H9 (cell line): ENCODE measurements around the gene DLK1. TPM values are rescaled to one million over a fixed set of nuclear protein-coding genes. Genes with fewer than 3 reads are reported as not detected.

ENCODE experiments used
- DNase-seq: peaks from one replicate; pipeline ENCODE4 v3.0.0-alpha.2; 2017
- H2AFZ ChIP-seq: one replicate; pipeline ENCODE4 v1.6.1; 2013; ENCODE audit warnings: mild to moderate bottlenecking, low read length, control low read depth, moderate library complexity
- H2AK5ac ChIP-seq: 2 replicates; pipeline ENCODE4 v1.6.1; 2013; ENCODE audit warnings: low read length, control low read depth, mixed read lengths; ENCODE audit not compliant: insufficient read length
- H2BK120ac ChIP-seq: one replicate; pipeline ENCODE4 v1.6.1; 2013; ENCODE audit warnings: low read depth, mild to moderate bottlenecking, low read length, control low read depth, inconsistent platforms; ENCODE audit not compliant: poor library complexity, severe bottlenecking
- H2BK12ac ChIP-seq: 2 replicates; pipeline ENCODE4 v1.6.1; 2013; ENCODE audit warnings: low read length, control low read depth, mixed read lengths, low read depth; ENCODE audit not compliant: insufficient read length
- H2BK15ac ChIP-seq: 2 replicates; pipeline ENCODE4 v1.6.1; 2013; ENCODE audit warnings: low read depth, low read length, control low read depth
- H2BK20ac ChIP-seq: one replicate; pipeline ENCODE4 v1.6.1; 2013; ENCODE audit warnings: low read depth, mild to moderate bottlenecking, low read length, control low read depth, inconsistent platforms; ENCODE audit not compliant: poor library complexity, severe bottlenecking
- H2BK5ac ChIP-seq: 2 replicates; pipeline ENCODE4 v1.6.1; 2013; ENCODE audit warnings: low read length, control low read depth, mixed read lengths; ENCODE audit not compliant: insufficient read length
- H3K14ac ChIP-seq: 2 replicates; pipeline ENCODE4 v1.6.1; 2013; ENCODE audit warnings: low read length, control low read depth; ENCODE audit not compliant: insufficient read depth
- H3K18ac ChIP-seq: 2 replicates; pipeline ENCODE4 v1.6.1; 2013; ENCODE audit warnings: low read depth, mild to moderate bottlenecking, mixed read lengths, low read length, control low read depth; ENCODE audit not compliant: insufficient read length
- H3K23ac ChIP-seq: 2 replicates; pipeline ENCODE4 v1.6.1; 2013; ENCODE audit warnings: low read length, control low read depth, mixed read lengths, low read depth; ENCODE audit not compliant: insufficient read length
- H3K23me2 ChIP-seq: 2 replicates; pipeline ENCODE4 v1.6.1; 2013; ENCODE audit warnings: low read depth, mild to moderate bottlenecking, mixed read lengths, low read length, control low read depth; ENCODE audit not compliant: insufficient read length, poor library complexity, severe bottlenecking
- H3K27ac ChIP-seq: 2 replicates; pipeline ENCODE4 v1.5.1; 2013; ENCODE audit warnings: low read length, control low read depth, mixed read lengths, low read depth; ENCODE audit not compliant: insufficient read length
- H3K27me3 ChIP-seq: 2 replicates; pipeline ENCODE4 v1.6.1; 2013; ENCODE audit warnings: low read length, control low read depth, inconsistent platforms; ENCODE audit not compliant: insufficient read depth
- H3K4ac ChIP-seq: 2 replicates; pipeline ENCODE4 v1.6.1; 2013; ENCODE audit warnings: low read depth, mild to moderate bottlenecking, control low read depth, inconsistent platforms, low read length, moderate library complexity
- H3K4me1 ChIP-seq: 2 replicates; pipeline ENCODE4 v1.6.1; 2013; ENCODE audit warnings: low read length, control low read depth, inconsistent platforms; ENCODE audit not compliant: insufficient read depth
- H3K4me2 ChIP-seq: 2 replicates; pipeline ENCODE4 v1.6.1; 2013; ENCODE audit warnings: low read length, control low read depth, mixed read lengths; ENCODE audit not compliant: insufficient read length, insufficient read depth
- H3K56ac ChIP-seq: 2 replicates; pipeline ENCODE4 v1.6.1; 2013; ENCODE audit warnings: low read depth, mild to moderate bottlenecking, mixed read lengths, low read length, control low read depth; ENCODE audit not compliant: insufficient read length
- H3K79me1 ChIP-seq: 2 replicates; pipeline ENCODE4 v1.6.1; 2013; ENCODE audit warnings: low read depth, mild to moderate bottlenecking, moderate library complexity, low read length, control low read depth, inconsistent platforms; ENCODE audit not compliant: insufficient read depth, poor library complexity, severe bottlenecking
- H3K79me2 ChIP-seq: 2 replicates; pipeline ENCODE4 v1.6.1; 2013; ENCODE audit warnings: low read length, control low read depth, inconsistent platforms; ENCODE audit not compliant: insufficient read depth
- H3K9ac ChIP-seq: 2 replicates; pipeline ENCODE4 v1.6.1; 2013; ENCODE audit warnings: low read length, control low read depth, mixed read lengths; ENCODE audit not compliant: insufficient read length; ENCODE audit errors: extremely low read depth
- H3K9me3 ChIP-seq: one replicate; pipeline ENCODE4 v1.6.1; 2013; ENCODE audit warnings: low read depth, low read length, inconsistent platforms; ENCODE audit not compliant: control insufficient read depth
- H3T11ph ChIP-seq: one replicate; pipeline ENCODE4 v1.6.1; 2013; ENCODE audit warnings: mild to moderate bottlenecking, low read length, control low read depth, inconsistent platforms
- H4K20me1 ChIP-seq: one replicate; pipeline ENCODE4 v1.6.1; 2013; ENCODE audit not compliant: control insufficient read depth, insufficient read length, insufficient read depth
- H4K5ac ChIP-seq: 2 replicates; pipeline ENCODE4 v1.6.1; 2013; ENCODE audit warnings: low read depth, mild to moderate bottlenecking, mixed read lengths, low read length, control low read depth; ENCODE audit not compliant: insufficient read length
- H4K8ac ChIP-seq: replicated peaks from 2 replicates; pipeline ENCODE4 v1.6.1; 2013; ENCODE audit warnings: low read length, control low read depth, mixed read lengths, low read depth; ENCODE audit not compliant: insufficient read length
- H4K91ac ChIP-seq: 2 replicates; pipeline ENCODE4 v1.6.1; 2013; ENCODE audit warnings: low read depth, mild to moderate bottlenecking, moderate library complexity, mixed read lengths, low read length, control low read depth; ENCODE audit not compliant: insufficient read length
- H3K27ac Mint-ChIP-seq, 3 experiments: 2 replicates in 2 of 3; 3 replicates in 1 of 3; pipeline ENCODE4 v1.8.0; 2020 to 2021; ENCODE audit warnings: mixed read lengths in 3 of 3, mild to moderate bottlenecking in 1 of 3, moderate library complexity in 1 of 3
- H3K27me3 Mint-ChIP-seq: 2 replicates; pipeline ENCODE4 v1.8.0; 2021; ENCODE audit warnings: low read depth, mild to moderate bottlenecking, moderate library complexity, mixed read lengths
- H3K36me3 Mint-ChIP-seq, 3 experiments: 2 replicates in 2 of 3; 3 replicates in 1 of 3; pipeline ENCODE4 v1.8.0; 2020 to 2021; ENCODE audit warnings: low read depth in 3 of 3, mixed read lengths in 3 of 3; ENCODE audit not compliant: insufficient read depth in 1 of 3
- H3K4me1 Mint-ChIP-seq, 2 experiments: 2 replicates each; pipeline ENCODE4 v1.8.0; 2020; ENCODE audit warnings: mixed read lengths in 2 of 2
- H3K4me3 Mint-ChIP-seq, 2 experiments: 2 replicates in 1 of 2; 3 replicates in 1 of 2; pipeline ENCODE4 v1.8.0; 2020 to 2021; ENCODE audit warnings: mild to moderate bottlenecking in 2 of 2, mixed read lengths in 2 of 2, moderate library complexity in 1 of 2
- H3K9me3 Mint-ChIP-seq, 2 experiments: 2 replicates in 1 of 2; 3 replicates in 1 of 2; pipeline ENCODE4 v1.8.0; 2020; ENCODE audit warnings: mild to moderate bottlenecking in 2 of 2, mixed read lengths in 2 of 2, moderate library complexity in 1 of 2
- WGBS: extraction: QIAGEN DNeasy Blood & Tissue Kit; methylation state at CpG from one replicate; pipeline ENCODE4 v1.1.7; 2013; ENCODE audit warnings: missing lambda C conversion rate, low lambda C conversion rate, mixed read lengths; ENCODE audit not compliant: insufficient read length; ENCODE audit errors: extremely low coverage; 5-methylcytosine and 5-hydroxymethylcytosine counted together
- total RNA-seq: library from RNA; stranded (reverse); gene quantifications from 2 replicates; pipeline ENCODE4 v1.2.1, GENCODE V29; 2021
- TF ChIP-seq, protein P1 (sequence below): fragments of 200-600 bp; sonication (generic); conservative IDR thresholded peaks from 3 replicates; pipeline ENCODE4 v1.8.0; 2021; ENCODE audit warnings: antibody characterized with exemption, mild to moderate bottlenecking

DLK1 gene
- total RNA-seq, 1 experiment from 2014 or later = 2.8 TPM

- no peak overlapping the region for H3K14ac ChIP-seq
- H3K18ac ChIP-seq = no peak overlapping the region
- H3K23me2 ChIP-seq = no peaks in the 10 kb centered on the region
- DNase-seq = no peak
- H4K8ac ChIP-seq = no peak overlapping the region
- no peaks in the 10 kb centered on the region for H3K79me1 ChIP-seq
- peaks cover 40% of the 10 kb centered on the region for H3K27me3 Mint-ChIP-seq
- H2AK5ac ChIP-seq = no peak overlapping the region
- no peaks in the 10 kb centered on the region for H4K20me1 ChIP-seq
- TF ChIP-seq, protein P1, sequence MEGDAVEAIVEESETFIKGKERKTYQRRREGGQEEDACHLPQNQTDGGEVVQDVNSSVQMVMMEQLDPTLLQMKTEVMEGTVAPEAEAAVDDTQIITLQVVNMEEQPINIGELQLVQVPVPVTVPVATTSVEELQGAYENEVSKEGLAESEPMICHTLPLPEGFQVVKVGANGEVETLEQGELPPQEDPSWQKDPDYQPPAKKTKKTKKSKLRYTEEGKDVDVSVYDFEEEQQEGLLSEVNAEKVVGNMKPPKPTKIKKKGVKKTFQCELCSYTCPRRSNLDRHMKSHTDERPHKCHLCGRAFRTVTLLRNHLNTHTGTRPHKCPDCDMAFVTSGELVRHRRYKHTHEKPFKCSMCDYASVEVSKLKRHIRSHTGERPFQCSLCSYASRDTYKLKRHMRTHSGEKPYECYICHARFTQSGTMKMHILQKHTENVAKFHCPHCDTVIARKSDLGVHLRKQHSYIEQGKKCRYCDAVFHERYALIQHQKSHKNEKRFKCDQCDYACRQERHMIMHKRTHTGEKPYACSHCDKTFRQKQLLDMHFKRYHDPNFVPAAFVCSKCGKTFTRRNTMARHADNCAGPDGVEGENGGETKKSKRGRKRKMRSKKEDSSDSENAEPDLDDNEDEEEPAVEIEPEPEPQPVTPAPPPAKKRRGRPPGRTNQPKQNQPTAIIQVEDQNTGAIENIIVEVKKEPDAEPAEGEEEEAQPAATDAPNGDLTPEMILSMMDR = no peak
- H3K36me3 Mint-ChIP-seq = peaks cover 0 to 22% (median 17%) of the 10 kb centered on the region in 3 experiments; a peak in 6 of 7 replicates
- no peak overlapping the region for H3K4me2 ChIP-seq
- peaks cover 24 to 32% of the 10 kb centered on the region in 2 experiments for H3K9me3 Mint-ChIP-seq
- H3T11ph ChIP-seq = no peak overlapping the region
- no peak overlapping the region for H2BK120ac ChIP-seq
- no peak overlapping the region for H3K9ac ChIP-seq
- H3K23ac ChIP-seq = no peak overlapping the region
- no peaks in the 10 kb centered on the region for H3K9me3 ChIP-seq
- no peak overlapping the region for H3K27ac ChIP-seq
- no peak overlapping the region for H2AFZ ChIP-seq
- no CpG with 5 or more reads among the region's 15 CpGs for WGBS
- no peak overlapping the region for H3K27ac Mint-ChIP-seq
- no peak overlapping the region for H4K5ac ChIP-seq
- no peak overlapping the region for H3K4ac ChIP-seq
- no peak overlapping the region for H2BK15ac ChIP-seq
- H3K4me1 ChIP-seq = no peaks in the 10 kb centered on the region
- H2BK5ac ChIP-seq = no peak overlapping the region
- H4K91ac ChIP-seq = no peak overlapping the region
- H3K27me3 ChIP-seq = no peaks in the 10 kb centered on the region; the same call in 1 of the 2 replicates
- no peak overlapping the region for H3K56ac ChIP-seq
- no peak overlapping the region for H2BK20ac ChIP-seq
- no peak overlapping the region for H2BK12ac ChIP-seq
- H3K79me2 ChIP-seq = no peaks in the 10 kb centered on the region
- peaks cover 12 to 15% of the 10 kb centered on the region in 2 experiments for H3K4me1 Mint-ChIP-seq
- no peak overlapping the region for H3K4me3 Mint-ChIP-seq
Measured at GRCh38 chr14:100767003-100767787, 40.5 kb downstream of the DLK1 start.
